Epithelial cell of proximal tubule (primary cell): ENCODE results near the gene MAPKBP1. TPM values are rescaled to one million over a fixed set of nuclear protein-coding genes. Genes with fewer than 3 reads are reported as not detected.

Source experiments
- DNase-seq: peaks from one replicate; pipeline ENCODE4 v3.0.0-alpha.2; 2011; ENCODE audit warnings: low read depth
- H3K4me3 ChIP-seq: 2 replicates; pipeline ENCODE4 v1.5.1; 2011; ENCODE audit warnings: low read depth, mild to moderate bottlenecking, low read length
- total RNA-seq: library from RNA; depleted of rRNA; stranded (reverse); fragments of >200 nt; gene quantifications from 2 replicates; pipeline ENCODE4 v1.2.3, GENCODE V29; 2015
- TF ChIP-seq, protein P1 (sequence below): conservative IDR thresholded peaks from 2 replicates; pipeline ENCODE4 v1.5.1; 2012; ENCODE audit warnings: low read depth, mild to moderate bottlenecking, low read length

MAPKBP1 gene
- total RNA-seq, 1 donor from 2014 or later = 14.4 TPM

DNA sequence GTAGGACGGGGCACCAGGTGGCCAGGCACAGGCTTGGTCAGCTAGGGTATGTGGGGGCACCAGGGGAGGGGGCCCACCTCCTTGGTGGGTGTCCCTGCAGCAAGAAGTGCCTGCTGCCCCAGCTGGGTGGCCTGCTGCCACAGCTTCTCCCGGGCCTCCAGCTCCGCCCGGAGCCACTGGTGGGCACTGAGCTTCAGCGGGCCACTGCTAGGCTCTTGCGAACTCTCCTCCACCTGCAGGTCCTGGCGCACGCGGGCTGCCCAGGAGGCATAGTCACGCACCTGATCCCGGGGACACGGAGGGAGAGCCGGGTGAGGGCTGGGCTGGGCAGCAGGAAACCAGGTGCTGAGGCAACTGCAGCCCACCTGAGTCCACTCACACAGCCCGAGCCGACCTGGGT lies 94.0 kb downstream of the MAPKBP1 start:
- no peak overlapping the region for H3K4me3 ChIP-seq
- no peak for DNase-seq
- TF ChIP-seq, protein P1, sequence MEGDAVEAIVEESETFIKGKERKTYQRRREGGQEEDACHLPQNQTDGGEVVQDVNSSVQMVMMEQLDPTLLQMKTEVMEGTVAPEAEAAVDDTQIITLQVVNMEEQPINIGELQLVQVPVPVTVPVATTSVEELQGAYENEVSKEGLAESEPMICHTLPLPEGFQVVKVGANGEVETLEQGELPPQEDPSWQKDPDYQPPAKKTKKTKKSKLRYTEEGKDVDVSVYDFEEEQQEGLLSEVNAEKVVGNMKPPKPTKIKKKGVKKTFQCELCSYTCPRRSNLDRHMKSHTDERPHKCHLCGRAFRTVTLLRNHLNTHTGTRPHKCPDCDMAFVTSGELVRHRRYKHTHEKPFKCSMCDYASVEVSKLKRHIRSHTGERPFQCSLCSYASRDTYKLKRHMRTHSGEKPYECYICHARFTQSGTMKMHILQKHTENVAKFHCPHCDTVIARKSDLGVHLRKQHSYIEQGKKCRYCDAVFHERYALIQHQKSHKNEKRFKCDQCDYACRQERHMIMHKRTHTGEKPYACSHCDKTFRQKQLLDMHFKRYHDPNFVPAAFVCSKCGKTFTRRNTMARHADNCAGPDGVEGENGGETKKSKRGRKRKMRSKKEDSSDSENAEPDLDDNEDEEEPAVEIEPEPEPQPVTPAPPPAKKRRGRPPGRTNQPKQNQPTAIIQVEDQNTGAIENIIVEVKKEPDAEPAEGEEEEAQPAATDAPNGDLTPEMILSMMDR = no peak

GRCh38 chr15:41869770-41870688 lies 95.7 kb downstream of the MAPKBP1 start:
- DNase-seq = no peak
- TF ChIP-seq, protein P1 = no peak
- no peak overlapping the region for H3K4me3 ChIP-seq

GRCh38 chr15:41870689-41871081 lies 96.4 kb downstream of the MAPKBP1 start:
- H3K4me3 ChIP-seq = no peak overlapping the region
- no peak for DNase-seq
- TF ChIP-seq, protein P1 = no peak

DNA sequence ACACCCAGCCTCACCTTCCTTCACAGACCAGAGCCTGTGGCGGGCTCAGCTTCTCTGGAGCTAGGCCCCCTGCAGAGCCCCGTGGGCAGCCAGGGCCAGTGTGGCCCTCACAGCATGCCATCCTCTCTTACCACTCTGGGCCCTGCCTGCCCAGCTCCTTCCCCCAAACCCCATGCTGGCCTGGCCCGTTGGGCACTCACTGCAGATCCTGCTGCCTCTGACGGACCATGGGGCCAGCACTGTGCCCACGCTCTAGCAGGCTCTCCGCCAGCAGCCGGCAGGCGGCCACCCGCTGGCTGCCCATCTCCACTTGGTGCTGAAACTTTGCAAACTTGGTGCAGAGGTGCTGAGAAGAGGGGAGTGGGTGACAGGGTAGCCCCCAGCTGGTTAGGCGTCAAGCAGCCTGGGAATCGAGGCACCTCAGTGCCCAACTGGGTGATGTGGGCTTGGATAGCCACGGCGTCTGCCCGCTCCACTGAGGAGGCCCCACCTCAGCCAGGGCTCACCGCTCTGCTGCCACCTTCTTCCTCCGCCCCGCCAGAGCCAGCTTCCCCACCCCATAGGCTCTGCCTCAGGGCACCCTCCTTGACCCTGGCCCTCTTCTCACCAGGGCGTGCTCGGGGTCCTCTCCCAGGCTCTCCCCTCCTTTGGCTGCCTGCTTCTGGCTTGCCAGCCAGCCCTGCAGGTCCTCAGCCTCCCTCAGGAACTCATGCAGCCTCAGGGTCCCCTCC lies 97.1 kb downstream of the MAPKBP1 start:
- TF ChIP-seq, protein P1 = no peak
- DNase-seq = no peak
- H3K4me3 ChIP-seq = no peak overlapping the region

- TF ChIP-seq, protein P1 = no peak
- DNase-seq = no peak
- no peak overlapping the region for H3K4me3 ChIP-seq
These were observed 98.0 kb downstream of the MAPKBP1 start for GRCh38 chr15:41872166-41872747.

DNA sequence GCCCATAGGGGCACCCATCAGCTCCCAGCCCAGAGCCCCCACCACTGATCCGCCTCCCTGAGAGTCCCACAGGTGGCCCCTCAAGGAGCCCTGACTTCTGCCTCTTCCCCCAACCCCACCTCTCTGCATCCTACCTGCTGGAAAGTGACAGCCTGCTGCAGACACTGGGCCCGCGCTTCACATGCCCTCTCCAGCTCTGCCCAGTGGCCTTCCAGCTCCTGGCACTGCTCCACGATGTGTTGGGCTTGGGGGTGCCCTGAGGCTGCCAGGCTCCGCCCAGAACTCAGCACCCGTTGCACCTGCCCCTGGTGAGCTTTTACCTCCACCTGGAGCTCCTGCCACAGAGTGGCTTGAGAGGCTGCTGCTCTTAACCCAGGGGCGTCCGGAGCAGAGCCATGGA lies 99.4 kb downstream of the MAPKBP1 start:
- no peak for DNase-seq
- no peak overlapping the region for H3K4me3 ChIP-seq
- TF ChIP-seq, protein P1 = no peak
